Measurements from ENCODE around the gene CFAP52. TPM values are rescaled to one million over a fixed set of nuclear protein-coding genes. Genes with fewer than 3 reads are reported as not detected.

The CFAP52 gene
- total and polyA plus RNA-seq, 2 donors (not counting 3 experiments of a cell fraction or from before 2014, with no cell fraction given), result not detected

GRCh38 chr17:9536061-9536460 lies 40.4 kb upstream of the CFAP52 start:
- H3K4me3 ChIP-seq (replicated peaks in 1 of 3; ENCODE audit: insufficient read depth in 1 of 3, low read depth in 1 of 3, low read length in 3 of 3), result no peak overlapping the region
- no peaks in the 10 kb centered on the region for H3K27me3 ChIP-seq (ENCODE audit: control insufficient read depth in 2 of 2, insufficient read depth in 2 of 2, low read length in 2 of 2)
- H3K4me2 ChIP-seq (ENCODE audit: insufficient read depth, low read length), result no peak overlapping the region
- H3K79me2 ChIP-seq (ENCODE audit: control insufficient read depth, insufficient read depth, low read length), result no peaks in the 10 kb centered on the region
- ChIA-PET POLR2A (interaction anchor here (0.6 kb wide), 1 partner anchor 19 kb away, joined by 9 read pairs; no protein-coding TSS in a partner anchor), CTCF (no interaction called here)
- H4K20me1 ChIP-seq (replicated peaks; ENCODE audit: control insufficient read depth, extremely low read depth, insufficient read depth, low read length), result no peaks in the 10 kb centered on the region
- H3K9ac ChIP-seq (replicated peaks; ENCODE audit: extremely low read depth, insufficient read depth, low read length), result no peak overlapping the region
- no peak overlapping the region for H3K27ac ChIP-seq (ENCODE audit: insufficient read depth, low read depth, low read length)
- no peak for TF ChIP-seq GATA2 (IDR thresholded peaks at IDR 0.05; ENCODE audit: insufficient read depth, insufficient read length, low read depth, low read length)
- dilution Hi-C loops (cut with MboI; ENCODE audit: extremely low pct_ligation_motif_present, low sequenced_read_pairs), result no loop called here
- no peaks in the 10 kb centered on the region for H3K36me3 ChIP-seq (ENCODE audit: control insufficient read depth in 2 of 2, extremely low read depth in 1 of 2, insufficient read depth in 2 of 2, low read length in 2 of 2)
- intact Hi-C loops (cut with micrococcal nuclease), result no loop called here
- H3K9me3 ChIP-seq (replicated peaks; ENCODE audit: control insufficient read depth, insufficient read depth, low read length), result no peaks in the 10 kb centered on the region
- DNase-seq (ENCODE audit: low read depth, low spot score) (no peak), FAIRE-seq (no peak)
- H2AFZ ChIP-seq (ENCODE audit: low read depth, low read length), result no peak overlapping the region
- BruUV-seq (replicated peaks), result no TSS peak
- H3K9me1 ChIP-seq (replicated peaks; ENCODE audit: control insufficient read depth, extremely low read depth, insufficient read depth, low read length), result no peaks in the 10 kb centered on the region
- H3K4me1 ChIP-seq (ENCODE audit: control insufficient read depth, extremely low read depth, insufficient read depth, low read length), result no peaks in the 10 kb centered on the region

GRCh38 chr17:9537177-9537776 lies 39.2 kb upstream of the CFAP52 start:
- no peak for FAIRE-seq
- Histone ChIP-seq H2AFZ (ENCODE audit: low read depth, low read length) (no peak overlapping the region), H3K4me2 (ENCODE audit: insufficient read depth, low read length) (no peak overlapping the region), H4K20me1 (replicated peaks; ENCODE audit: control insufficient read depth, extremely low read depth, insufficient read depth, low read length) (no peaks in the 10 kb centered on the region), H3K9ac (replicated peaks; ENCODE audit: extremely low read depth, insufficient read depth, low read length) (no peak overlapping the region), H3K4me1 (ENCODE audit: control insufficient read depth, extremely low read depth, insufficient read depth, low read length) (no peaks in the 10 kb centered on the region), H3K79me2 (ENCODE audit: control insufficient read depth, insufficient read depth, low read length) (no peaks in the 10 kb centered on the region), H3K27me3 (ENCODE audit: control insufficient read depth in 2 of 2, insufficient read depth in 2 of 2, low read length in 2 of 2) (no peaks in the 10 kb centered on the region), H3K4me3 (replicated peaks in 1 of 3; ENCODE audit: insufficient read depth in 1 of 3, low read depth in 1 of 3, low read length in 3 of 3) (no peak overlapping the region), H3K27ac (ENCODE audit: insufficient read depth, low read depth, low read length) (no peak overlapping the region), H3K9me3 (replicated peaks; ENCODE audit: control insufficient read depth, insufficient read depth, low read length) (no peaks in the 10 kb centered on the region), H3K36me3 (ENCODE audit: control insufficient read depth in 2 of 2, extremely low read depth in 1 of 2, insufficient read depth in 2 of 2, low read length in 2 of 2) (no peaks in the 10 kb centered on the region), H3K9me1 (replicated peaks; ENCODE audit: control insufficient read depth, extremely low read depth, insufficient read depth, low read length) (no peaks in the 10 kb centered on the region)
- no peak for DNase-seq (ENCODE audit: low read depth, low spot score)
- ChIA-PET CTCF (no interaction called here), POLR2A (no interaction called here)
- intact Hi-C loops (cut with micrococcal nuclease) (no loop called here), dilution Hi-C loops (cut with MboI; ENCODE audit: extremely low pct_ligation_motif_present, low sequenced_read_pairs) (no loop called here)
- TF ChIP-seq EZH2 (IDR thresholded peaks at IDR 0.05; ENCODE audit: borderline replicate concordance, low read depth, low read length, severe bottlenecking) (no peak), MYC (IDR thresholded peaks at IDR 0.05; ENCODE audit: low read depth, low read length) (no peak), JUN (IDR thresholded peaks at IDR 0.05; ENCODE audit: borderline replicate concordance, insufficient read depth, insufficient read length, low read depth) (no peak), FOS (IDR thresholded peaks at IDR 0.05; ENCODE audit: borderline replicate concordance, insufficient read depth, low read length) (no peak), POLR2A (IDR thresholded peaks at IDR 0.05; ENCODE audit: low read depth, low read length) (no peak), POLR2AphosphoS5 (IDR thresholded peaks at IDR 0.05; ENCODE audit: insufficient read depth, low read depth, low read length) (no peak), CTCF (IDR thresholded peaks at IDR 0.05; ENCODE audit: extremely low read depth in 1 of 2, insufficient read depth in 1 of 2, low read depth in 1 of 2, low read length in 2 of 2) (no peak), GATA2 (IDR thresholded peaks at IDR 0.05; ENCODE audit: insufficient read depth, insufficient read length, low read depth, low read length) (no peak)
- TF ChIP-seq, protein P1, sequence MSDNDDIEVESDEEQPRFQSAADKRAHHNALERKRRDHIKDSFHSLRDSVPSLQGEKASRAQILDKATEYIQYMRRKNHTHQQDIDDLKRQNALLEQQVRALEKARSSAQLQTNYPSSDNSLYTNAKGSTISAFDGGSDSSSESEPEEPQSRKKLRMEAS (IDR thresholded peaks at IDR 0.05; ENCODE audit: insufficient read depth, insufficient read length), result no peak
- no TSS peak for BruUV-seq (replicated peaks)

Measured in endothelial cell of umbilical vein (primary cell).